ENCODE results near the gene DKKL1.
"Not testable (repeated sequence)": the region's sequence is repeated elsewhere in the genome, so short reads cannot be mapped to it uniquely, and the experiment has no call there.

The DKKL1 gene

DNA sequence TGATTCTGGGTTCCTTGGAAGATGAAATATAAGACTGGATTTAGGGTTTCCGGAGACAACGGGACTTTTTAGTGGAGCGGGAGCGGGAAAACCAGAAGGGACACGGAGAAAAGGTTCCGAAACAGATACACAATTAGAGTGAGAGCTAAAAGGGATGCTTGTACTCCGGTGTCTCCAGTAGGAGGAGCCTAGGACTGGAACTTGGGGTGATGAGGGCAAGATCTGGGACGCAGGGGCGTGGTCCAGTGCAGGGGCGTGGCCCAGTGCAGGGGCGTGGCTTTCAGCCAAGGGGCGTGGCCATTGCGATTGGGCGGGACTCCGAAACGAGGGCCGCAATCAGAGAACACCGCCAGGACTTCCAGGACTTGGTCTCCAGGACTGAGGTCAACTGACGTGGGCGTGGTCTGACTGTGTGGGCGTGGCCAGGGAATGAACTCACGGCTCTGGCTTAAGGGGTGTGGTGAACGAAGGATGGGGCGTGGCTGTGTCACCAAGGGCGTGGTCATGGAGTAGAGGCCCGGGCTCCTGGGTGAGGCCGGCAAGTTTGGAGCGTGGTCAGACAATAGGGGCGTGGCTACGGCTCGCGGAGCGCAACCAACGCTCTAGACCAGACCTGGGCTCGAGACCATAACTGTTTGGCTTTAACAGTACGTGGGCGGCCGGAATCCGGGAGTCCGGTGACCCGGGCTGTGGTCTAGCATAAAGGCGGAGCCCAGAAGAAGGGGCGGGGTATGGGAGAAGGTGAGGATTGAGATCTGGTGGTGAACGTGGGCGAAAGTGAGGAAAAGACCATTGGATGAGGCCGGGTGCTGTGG, at the start of gene DKKL1:
TSS of gene DKKL1 (plus strand) at position 610 of the 815 bp plus-strand sequence. CDS start at position 732, 122 bp downstream.
- no peak for DNase-seq

DNA sequence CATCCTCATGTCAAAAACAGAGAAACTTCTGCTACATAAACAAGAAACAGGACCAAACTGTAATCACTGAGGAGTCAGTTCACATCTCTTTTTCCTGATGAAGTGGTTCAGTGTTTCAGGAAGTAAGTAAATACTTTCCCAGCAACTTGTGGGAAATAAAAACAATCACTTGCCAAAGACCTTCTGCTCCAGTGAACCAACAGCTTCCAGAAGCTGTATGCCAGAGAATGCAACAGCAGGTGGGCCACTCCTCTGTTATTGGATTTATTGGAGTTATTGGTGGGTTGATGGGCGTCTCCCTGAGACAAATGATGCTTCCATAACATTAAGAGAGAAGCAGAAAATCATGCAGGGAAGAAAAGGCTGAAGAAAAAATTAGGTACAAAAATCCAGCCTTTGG, 48.6 kb upstream of the DKKL1 start:
- DNase-seq: no peak

DNA sequence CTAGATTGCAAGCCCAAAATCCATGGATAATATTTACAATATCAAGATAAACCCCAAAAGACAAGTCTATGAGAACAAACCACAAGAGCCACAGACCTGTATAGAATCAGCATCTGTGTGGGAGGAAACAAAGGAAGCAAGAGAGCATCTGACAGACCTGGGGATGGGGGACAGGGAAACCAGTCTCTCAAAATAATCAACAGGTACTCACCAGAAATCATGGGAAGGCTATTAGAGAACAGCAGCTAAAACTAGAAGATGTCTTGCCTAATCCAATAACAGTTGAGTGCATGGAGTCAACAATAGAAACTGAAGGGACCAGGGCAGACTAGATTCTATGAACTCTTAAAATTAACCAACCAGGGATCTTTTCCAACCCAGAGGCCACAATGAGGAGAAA, 47.4 kb upstream of the DKKL1 start:
- DNase-seq: no peak

DNA sequence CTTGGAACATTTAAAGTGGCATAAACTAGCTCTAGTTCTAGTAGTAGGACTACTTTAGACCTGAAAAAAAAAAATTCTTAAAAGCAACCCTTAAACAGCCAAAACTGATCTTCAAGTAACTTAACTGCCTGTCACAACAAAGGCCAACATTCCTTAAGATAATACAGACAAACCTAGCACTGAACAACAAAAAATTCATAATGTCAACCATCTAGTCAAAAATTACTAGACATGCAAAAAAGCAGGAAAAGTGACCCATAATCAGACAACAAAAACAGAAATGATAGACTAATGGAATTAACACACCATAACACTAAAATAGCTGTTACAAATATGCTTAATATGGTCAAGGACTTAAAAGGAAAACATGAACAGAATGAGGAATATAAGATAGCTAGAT, 45.4 kb upstream of the DKKL1 start:
- no peak for DNase-seq

DNA sequence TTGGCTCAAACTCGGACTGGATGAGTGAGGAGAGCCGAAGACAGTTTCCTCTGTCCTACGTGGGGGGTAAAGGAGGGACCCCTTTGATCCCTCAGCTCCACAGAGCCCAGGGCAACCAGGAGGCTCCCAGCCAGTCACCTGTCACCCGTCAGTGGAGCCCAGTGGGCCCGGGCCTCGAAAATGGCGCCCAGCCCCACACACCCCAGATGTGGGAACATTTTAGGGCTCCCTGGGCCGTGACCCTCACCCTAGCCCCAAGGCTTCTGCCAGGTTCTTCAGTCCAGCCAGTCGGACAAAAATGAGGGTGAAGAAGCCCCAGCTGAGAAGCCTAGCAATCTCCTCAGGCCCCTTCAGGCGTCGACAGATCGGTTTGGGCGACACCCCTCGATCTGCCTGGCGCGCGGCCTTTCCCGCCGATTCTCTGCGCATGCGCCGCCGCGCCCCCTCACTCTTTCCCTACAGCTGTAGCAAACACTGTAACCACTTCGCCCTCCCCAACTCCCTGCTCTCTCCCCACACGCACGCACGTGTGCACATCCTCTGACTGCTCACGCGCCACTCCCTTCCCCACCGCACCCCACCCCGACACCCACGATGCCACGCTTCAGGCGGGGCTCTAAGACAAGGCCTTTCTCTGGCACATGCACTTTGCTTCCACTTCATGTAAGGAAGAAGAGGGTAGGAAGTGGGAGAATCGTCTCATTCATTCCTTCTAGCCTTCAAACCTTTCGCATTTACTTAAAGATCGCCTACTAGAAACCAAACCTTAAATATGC, 38.7 kb upstream of the DKKL1 start, which contains the start of gene SLC6A16:
TSS of gene SLC6A16 (minus strand) at position 391 of the 776 bp plus-strand sequence. CDS start 13,844 bp downstream, outside the sequence.
- no peak for DNase-seq

DNA sequence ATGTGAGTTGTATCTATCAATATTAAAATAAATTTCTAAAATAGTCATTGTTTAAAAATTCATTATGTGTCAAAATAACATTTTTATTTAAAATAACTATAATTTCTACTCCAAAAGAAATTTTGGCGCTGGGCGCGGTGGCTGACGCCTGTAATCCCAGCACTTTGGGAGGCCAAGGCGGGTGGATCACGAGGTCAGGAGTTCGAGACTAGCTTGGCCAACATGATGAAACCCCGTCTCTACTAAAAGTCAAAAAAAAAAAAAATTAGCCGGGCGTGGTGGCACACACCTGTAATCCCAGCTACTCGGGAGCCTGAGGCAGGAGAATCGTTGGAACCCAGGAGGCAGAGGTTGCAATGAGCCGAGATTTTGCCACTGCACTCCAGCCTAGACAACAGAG, 37.9 kb upstream of the DKKL1 start:
- DNase-seq: not testable (repeated sequence)

DNA sequence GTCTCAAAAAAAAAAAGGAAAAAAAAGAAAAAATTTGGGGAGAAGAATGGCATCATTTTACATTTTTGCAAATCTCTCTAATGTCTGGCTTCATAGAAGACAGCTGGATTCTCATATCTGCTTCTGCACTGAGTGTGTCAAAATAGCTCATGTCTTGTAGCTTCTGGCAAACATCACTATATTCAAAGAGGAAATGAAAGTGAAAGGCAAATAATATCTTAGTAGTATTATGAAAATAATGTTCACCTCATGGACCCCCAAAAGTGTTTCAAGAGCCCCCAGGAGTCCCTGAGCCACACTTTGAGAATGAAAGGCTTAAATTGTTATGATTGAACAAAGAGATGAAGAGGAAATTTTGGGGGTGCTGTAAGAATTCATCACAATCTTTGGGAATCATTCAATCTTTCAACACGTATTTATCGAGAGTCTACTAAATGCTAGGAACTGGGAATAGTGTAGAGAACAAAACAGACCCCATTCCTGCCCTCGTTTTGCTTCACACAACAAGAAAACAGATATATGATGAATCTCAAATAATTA, 37.4 kb upstream of the DKKL1 start:
- DNase-seq: no peak

DNA sequence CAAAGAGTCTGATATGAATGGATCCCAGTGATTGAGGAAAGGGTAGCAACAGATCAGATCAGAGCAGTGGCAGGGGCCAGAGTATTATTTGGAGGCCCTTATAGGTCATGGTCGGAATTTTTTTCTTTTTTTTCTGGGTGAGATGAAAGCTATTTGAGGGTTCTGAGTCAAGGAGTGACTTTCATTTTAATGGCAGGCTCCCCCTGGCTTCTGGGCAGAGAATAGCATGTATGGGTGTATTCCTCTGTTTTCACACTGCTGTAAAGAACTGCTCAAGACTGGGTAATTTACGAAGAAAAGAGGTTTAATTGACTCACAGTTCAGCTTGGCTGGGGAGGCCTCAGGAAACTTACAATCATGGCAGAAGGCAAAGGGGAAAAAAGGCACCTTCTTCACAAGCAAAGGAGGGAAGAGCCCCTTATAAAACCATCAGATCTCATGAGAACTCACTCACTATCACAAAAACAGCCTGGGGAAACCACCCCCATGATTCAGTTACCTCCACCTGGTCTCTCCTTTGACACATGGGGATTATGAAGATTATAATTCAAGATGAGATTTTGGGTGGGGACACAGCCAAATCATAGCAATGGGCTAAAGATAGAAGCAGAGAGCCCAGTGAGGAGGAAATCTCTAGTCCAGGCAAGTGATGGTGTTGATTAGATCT, 35.7 kb upstream of the DKKL1 start:
- DNase-seq: no peak

DNA sequence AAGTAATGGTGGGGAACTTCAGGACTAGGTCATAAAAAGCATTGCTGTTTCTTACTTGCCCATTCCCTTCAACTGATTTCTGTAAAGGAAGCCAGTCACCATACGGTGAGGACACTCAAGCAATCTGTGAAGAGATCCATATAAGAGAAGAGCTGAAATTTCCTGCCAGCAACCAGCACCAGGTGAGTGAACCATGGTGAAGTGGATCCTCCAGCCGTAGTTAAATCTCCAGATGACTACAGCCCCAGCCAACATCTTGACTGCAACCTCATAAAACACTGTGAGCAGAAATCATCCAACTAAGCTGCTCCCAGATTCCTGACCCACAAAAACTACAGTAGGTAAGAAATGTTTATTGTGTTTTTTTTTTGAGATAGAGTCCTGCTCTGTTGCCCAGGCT, 34.9 kb upstream of the DKKL1 start:
- no peak for DNase-seq

DNA sequence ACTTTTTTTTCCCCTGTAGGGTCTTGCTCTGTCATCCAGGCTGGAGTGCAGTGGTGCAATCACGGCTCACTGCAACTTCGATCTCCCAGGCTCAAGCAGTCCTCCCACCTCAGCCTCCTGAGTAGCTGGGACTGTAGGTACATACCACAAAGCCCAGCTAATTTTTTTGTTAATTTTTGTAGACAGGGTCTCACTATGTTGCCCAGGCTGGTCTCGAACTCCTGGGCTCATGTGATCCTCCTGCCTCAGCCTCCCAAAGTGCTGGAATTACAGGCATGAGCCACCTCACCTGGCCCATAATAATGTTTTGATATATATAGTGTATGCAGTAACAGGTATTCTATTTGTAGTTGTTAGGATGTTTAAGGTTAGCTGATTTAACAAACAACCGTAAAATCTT, 32.5 kb upstream of the DKKL1 start:
- not testable (repeated sequence) for DNase-seq

DNA sequence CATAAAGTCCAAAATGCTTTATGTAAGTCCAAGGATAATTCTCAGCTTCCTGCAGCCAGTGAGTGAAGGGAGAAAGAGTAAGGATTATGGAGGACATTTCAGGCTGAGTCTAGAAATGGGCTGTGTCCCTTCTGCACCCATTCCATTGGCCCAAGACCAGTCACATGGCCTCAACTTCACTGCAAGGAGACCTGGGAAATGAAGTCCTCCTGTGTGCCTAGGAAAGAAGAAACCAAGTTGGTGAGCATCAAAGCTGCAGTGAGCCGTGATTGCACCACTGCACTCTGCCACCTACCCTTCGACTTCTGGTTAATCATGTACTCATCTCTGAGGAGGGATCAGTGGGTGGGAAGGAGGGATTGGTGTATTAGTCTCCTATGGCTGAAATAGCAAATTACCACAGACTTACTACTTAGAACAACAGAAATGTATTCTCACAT, 32.0 kb upstream of the DKKL1 start:
- no peak for DNase-seq

DNA sequence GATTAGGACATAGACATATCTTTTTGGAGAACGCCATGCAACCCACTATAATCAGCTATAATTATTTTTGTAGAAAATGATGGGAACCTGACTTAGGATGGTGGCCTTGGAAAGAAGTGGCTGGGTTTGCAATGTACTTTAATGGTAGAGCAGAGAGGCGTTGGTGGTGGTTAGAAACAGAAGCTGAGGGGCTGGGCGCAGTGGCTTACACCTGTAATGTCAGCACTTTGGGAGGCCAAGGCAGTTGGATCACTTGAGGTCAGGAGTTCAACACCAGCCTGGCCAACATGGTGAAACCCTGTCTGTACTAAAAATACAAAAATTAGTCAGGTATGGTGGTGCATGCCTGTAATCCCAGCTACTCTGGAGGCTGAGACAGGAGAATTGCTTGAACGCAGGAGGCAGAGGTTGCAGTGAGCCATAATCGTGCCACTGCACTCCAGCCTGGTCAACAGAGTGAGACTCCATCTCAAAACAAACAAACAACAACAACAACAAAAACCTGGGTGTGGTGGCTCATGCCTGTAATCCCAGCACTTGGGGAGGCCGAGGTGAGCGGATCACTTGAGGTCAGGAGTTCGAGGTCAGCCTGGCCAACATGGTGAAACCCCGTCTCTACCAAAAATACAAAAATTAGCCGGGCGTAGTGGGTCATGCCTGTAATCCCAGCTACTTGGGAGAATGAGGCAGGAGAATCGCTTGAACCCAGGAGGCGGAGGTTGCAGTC, 30.8 kb upstream of the DKKL1 start:
- DNase-seq: not testable (repeated sequence)

DNA sequence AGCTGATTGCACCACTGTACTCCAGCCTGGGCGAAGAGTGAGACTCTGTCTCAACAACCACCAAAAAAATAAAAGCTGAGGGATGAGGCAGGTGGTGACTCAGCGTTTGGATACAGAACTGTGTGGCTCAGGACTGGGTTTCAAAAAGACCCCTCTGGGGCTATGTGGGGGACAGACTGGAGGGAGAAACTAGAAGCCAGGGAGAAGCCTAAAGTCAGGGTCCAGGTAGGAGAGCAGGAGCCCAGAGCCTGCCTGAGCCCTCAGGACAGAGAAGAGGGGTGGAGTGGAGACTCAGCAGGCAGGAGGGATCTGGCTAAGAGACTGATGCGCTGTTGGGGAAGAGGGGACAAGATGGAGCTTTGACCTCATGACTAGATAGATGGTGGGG, 30.3 kb upstream of the DKKL1 start:
- no peak for DNase-seq

DNA sequence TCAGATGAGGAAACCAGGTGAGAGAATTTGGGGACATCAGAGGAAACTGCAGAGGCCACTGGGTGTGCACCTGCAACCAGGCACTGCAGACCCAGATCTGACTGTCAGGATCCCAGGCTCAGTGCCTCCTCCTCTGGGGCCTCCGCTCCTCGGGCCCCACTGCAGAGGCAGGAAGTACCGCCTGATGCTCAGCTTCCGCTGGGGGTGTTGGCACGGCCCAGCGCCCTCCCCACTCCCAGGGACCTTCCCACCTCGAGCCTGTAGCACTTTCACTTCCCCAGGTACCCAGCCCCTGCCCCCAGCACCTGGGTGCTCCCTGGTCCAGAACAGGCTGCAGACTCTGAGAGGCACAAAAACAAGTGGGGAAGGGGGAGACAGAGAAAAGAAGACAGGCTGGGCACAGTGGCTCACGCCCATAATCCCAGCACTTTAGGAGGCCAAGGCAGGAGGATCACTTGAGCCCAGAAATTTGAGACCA, 29.8 kb upstream of the DKKL1 start:
- no peak for DNase-seq

DNA sequence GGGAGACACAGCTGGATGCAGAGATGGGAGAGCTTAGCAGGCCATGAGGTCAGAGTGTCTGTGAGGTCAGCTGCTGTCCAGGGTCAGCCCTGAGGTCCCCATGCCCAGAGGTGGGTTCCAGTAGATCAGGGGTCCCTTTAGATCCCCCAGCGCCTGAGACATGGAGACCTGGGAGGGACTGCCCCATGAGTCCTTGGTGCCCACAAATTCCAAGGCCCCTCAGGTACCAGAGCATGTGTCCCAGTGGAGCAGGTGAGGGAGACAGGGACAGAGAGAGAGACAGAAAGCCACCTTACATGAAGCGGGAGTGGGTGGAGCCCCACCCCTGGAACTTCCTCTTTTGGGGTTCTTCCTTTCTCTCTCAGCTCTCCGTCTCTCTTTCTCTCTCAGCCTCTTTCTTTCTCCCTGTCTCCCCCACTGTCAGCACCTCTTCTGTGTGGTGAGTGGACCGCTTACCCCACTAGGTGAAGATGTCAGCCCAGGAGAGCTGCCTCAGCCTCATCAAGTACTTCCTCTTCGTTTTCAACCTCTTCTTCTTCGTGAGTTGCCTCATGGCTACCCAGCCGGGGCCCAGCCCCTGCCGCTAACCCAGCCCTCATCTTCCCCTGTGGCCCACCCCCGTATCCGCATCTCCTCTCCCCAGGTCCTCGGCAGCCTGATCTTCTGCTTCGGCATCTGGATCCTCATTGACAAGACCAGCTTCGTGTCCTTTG, 28.4 kb upstream of the DKKL1 start, which contains the start of gene CD37:
TSS of gene CD37 (plus strand) at position 336 of the 713 bp plus-strand sequence. CDS start at position 471, 135 bp downstream.
- DNase-seq: no peak

DNA sequence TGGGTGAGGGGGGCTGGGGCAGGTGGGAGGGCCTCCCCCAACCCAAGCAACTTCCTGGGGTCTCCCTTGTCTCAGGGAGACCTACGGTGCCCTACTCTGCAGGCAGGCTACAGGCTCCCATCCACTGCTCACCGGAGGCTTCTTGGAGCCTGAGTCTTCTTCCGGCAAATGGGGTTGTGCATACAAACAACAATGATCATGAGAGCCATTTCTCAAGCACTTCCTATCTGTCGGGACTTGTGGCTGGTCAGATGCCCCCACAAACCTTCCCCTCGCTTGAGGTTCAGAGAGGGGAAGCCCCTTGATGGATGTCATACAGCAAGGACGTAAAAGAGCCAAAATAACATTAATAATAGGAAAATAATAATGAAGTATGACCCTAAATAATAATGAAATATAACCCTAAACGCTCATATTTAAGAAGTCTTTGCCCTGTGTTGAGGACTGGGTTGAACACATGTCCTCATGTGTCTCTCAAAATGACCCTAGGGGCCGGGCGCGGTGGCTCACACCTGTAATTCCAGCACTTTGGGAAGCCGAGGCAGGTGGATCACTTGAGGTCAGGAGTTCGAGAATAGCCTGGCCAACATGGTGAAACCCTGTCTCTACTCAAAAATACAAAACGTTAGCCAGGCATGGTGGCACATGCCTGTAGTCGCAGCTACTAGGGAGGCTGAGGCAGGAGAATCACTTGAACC, 27.7 kb upstream of the DKKL1 start:
- DNase-seq: no peak

DNA sequence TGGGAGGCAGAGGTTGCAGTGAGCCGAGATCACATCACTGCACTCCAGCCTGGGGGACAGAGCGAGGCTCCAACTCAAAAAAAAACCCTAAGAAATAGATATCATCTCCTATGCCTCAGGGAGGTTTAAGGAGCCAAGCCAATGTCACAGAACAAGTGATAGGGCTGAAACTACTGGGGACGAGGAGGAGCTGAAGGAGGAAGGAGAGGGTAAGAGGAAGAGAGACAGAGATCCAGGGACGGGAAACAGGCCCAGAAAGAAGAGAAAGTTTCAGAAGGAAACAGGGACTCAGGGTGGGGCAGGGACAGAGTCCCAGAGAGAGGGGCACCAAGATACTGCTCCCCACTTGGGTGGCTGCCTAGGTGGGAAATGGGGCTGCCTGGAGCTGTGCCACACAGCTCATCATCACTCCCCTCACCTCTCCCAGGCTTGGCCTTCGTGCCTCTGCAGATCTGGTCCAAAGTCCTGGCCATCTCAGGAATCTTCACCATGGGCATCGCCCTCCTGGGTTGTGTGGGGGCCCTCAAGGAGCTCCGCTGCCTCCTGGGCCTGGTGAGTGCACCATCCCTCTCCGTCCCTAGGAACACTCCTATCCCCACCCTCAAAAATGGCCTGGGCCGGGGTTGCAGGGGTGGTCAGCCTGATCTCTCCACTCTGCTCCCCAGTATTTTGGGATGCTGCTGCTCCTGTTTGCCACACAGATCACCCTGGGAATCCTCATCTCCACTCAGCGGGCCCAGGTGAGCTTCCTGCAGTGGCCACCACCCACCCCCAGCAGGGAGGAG, 27.0 kb upstream of the DKKL1 start:
- no peak for DNase-seq

DNA sequence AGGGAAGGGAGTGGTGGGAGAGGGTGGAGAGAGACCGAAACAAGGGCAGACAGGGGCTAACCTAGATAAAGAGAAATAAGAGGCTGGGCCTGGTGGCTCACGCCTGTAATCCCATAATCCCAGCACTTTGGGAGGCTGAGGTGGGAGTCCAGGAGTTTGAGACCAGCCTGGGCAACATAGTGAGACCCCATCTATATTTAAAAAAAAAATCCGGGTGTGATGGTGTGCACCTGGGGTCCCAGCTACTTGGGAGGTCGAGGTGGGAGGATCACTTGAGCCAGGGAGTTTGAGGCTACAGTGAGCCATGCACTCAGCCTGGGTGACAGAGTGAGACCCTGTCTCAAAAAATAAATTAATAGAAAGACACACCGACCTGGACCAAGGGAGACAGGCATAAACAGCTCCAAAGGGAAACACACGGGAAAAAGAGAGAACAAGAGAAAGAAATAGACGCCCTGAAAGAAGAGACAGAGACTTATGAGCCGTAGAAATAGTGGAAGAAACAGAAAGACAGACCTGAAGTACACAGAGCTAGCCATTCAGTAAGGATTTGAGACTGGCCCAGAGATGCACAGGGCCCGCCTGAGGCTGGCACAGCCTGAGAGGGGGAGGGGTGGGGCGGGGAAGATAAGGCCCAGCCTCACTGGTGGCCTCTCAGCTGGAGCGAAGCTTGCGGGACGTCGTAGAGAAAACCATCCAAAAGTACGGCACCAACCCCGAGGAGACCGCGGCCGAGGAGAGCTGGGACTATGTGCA, 26.2 kb upstream of the DKKL1 start:
- no peak for DNase-seq

DNA sequence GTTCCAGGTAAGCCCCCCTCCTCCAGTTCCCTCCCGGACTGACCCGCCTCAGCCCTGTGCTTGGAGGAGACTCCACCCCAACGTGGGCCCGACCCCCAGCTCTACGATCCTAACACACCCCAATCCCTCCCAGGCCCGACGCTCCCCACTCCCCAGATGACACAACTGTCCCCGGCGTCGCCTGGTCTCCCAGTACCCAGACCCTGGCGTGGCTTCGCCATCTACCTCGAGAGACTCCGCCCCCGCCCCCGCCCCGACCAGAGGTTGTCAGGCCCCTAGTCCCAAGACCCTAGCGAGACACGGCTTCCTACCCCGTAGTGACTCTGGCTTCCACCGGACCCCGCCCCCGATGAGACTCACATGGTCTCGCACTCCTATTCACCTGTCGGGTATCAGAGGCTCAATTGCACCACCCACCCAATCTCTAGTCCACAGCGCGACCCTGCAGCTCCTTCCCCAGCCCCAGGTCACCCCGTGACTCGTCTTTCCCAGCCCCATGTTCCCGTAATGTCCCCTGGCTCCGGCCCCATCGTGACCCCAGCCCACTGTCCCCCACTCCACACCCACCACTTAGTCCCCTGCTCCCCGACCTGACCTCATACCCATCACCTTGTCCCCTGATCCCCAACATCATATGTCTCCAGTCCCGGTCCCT, 25.5 kb upstream of the DKKL1 start:
- DNase-seq: no peak

Data from NCI-H1092 (cell line).